GM12801 (cell line): Measurements from ENCODE around the gene AGAP3.

Experiments
- CTCF ChIP-seq: IDR thresholded peaks from one replicate; pipeline ENCODE4 v1.5.1; 2011; ENCODE audit warnings: control low read depth; ENCODE audit not compliant: insufficient read length; ENCODE audit errors: extremely low read depth

AGAP3 gene

GRCh38 chr7:151056283-151056665 lies 30.0 kb upstream of the AGAP3 start:
- TF ChIP-seq CTCF, result no peak

GRCh38 chr7:151056666-151057505 lies 29.4 kb upstream of the AGAP3 start:
- no peak for TF ChIP-seq CTCF

GRCh38 chr7:151057506-151057988 lies 28.7 kb upstream of the AGAP3 start, which contains the start of gene CDK5:
TSS of gene CDK5 (minus strand) at chr7:151057897. CDS start at chr7:151057848, 49 bp downstream.
- no peak for TF ChIP-seq CTCF

DNA sequence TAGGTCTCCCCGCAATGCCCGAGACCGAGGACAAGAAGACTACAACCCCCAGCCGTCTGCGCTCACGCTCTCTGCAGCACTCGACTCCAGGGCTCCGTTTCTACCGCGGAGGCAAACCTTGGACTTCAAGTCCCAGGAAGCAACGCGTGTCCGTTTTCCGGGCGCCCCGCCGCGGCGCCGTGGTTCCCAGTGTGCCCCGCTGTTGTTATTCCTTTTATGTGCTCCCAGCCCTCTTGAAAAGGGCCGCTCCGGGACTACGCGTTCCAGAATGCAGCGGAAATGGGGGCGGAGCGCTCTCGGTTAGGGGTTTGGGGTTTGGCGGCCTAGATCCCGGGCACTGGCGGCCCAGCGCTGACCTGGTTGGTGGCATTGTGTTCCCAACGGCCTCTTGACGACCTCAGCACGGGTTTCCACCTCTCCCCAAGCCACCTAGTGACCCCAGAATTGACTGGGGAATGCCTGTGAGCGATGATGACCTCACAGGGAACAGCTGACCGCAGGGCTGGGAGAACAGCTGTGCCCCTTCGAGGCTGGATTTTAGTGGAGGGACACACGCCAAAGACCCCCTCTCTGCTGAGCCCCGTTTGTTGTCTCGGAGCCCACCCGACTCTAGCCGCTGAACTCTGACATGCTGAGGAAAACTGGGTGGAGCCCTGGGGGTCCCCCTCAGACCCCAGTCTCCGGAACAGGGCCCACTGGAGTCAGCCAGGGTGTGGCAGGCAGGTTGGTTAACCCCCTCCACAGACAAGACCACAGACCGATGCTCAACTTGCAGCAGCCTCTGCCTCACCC lies 28.1 kb upstream of the AGAP3 start:
- TF ChIP-seq CTCF, result no peak

DNA sequence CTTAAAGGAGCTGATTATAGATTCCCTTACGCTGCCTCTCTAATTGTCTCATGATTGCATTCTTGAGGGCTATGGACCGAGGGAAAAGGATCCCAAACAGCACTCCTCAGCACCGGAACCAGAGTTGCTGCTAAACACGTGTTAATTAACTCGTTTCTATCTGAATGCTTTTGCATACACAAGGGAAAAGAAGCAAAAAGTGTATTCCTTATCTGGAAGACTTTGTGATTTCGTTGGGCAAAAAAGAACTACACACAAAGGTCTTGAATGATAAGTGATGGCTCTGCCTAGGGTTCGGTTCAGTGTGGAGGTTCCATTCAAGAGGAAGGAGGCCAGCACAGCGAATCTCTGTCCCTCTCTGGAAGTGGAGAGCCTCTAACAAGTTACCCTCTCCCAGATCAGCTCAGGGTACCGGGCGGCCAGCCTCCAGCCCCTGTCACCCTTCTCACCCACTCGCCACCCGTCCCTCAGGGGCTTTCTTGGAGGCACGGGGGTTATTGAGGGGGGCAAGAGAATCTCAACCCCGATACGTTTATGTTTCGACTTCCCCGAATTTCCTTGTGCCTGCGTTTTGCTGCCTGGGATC lies 27.4 kb upstream of the AGAP3 start:
- no peak for TF ChIP-seq CTCF

DNA sequence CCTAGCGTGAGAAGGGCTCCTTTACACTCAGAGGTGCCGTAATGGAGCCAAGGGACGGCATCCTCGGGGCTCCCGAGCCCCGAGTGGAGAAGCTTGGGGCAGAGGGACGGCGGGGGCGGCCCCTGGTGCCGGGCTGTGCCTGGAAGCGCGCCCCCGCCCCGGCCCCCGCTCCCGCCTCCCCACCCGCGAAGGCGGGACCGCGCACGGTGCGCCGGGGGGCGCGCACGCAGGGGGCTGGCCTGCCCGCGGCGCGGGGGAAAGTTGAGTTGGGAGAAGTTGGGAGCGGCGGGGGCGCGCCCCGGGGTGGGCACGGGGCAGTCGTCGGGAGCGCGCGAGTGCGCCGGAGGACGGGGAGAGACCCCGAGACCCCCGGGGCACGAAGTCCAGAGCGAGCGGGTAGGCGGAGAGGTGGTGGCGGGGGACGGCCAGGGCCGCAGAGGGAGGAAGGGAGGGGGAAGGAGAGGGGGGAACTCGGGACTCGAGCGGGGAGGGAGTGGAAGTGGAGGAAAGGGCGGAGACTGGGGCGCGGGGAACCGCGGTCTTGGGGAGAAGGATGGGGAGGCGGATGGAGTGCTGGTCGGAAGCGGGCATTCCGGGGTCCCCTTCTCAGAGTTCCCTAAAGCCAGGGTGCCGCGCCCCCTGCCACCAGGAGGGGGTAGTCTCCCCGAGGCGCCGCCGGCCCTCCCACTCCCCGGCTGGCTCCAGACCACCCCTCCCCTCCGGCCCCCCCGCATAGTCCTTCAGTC lies 26.7 kb upstream of the AGAP3 start, which contains the start of gene SLC4A2:
SLC4A2 (plus strand) TSS at position 223 of the 746 bp plus-strand sequence. CDS start 2,399 bp downstream, outside the sequence.
- no peak for TF ChIP-seq CTCF
